ENCODE data around the gene INTS7. TPM values are rescaled to one million over a fixed set of nuclear protein-coding genes. Genes with fewer than 3 reads are reported as not detected.

The INTS7 gene
- total RNA-seq, 1 experiment from 2014 or later: 35.5 TPM

DNA sequence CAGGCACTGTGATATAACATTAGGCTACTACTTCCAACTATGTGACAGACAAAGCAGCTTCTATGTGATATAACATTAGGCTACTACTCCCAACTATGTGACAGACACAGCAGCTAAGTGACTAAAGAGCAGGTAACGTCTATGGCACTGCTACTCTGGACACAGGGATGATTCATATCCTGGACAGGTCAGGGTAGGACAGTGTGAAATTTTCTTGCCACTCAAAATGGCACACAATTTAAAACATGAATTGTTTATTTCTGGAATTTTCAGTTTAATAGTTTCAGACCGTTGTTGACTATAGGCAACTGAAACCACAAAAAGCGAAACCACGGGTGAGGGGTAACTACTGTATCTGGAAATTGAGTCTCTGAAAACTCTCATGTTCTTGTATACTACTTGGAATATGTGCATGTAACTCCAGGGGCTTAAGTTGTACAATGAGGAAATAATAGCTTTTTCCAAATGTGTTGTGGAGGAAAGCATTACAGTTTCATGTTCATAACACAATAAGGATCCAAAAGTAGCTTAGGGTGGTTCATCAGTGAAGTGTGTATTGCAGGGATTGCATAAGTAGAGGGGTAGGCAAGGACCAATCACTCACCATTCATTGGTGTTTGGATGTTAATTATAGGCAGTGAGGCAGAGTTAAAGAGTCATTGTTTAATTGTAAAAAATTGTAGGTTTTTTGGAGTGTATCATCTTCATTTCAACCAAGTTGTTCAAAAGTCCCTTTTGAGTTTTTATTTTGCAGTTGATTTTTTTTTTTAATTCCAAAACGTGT lies 5.5 kb upstream of the INTS7 start:
- TF ChIP-seq REST (IDR thresholded peaks at IDR 0.05; ENCODE audit: insufficient read depth in 1 of 2, low read depth in 2 of 2, low read length in 1 of 2): no peak
- ChIA-PET CTCF (interaction anchor here (0.7 kb wide), 1 partner anchor 47 kb away, joined by 3 read pairs; no protein-coding TSS in a partner anchor), POLR2A (interaction anchor here (0.7 kb wide), 1 partner anchor 10 kb away, joined by 5 read pairs; no protein-coding TSS in a partner anchor)
- Histone ChIP-seq H3K4me1 (ENCODE audit: control insufficient read depth, insufficient read depth, low read length) (peaks cover 35% of the 10 kb centered on the region), H3K27ac (ENCODE audit: low read length) (peak overlapping the region; percentile 48), H3K27me3 (ENCODE audit: control insufficient read depth, insufficient read depth, low read length) (no peaks in the 10 kb centered on the region), H3K9me3 (ENCODE audit: control insufficient read depth, insufficient read depth, low read depth, low read length) (no peaks in the 10 kb centered on the region), H3K4me3 (ENCODE audit: low read depth in 2 of 2, low read length in 2 of 2) (peak overlapping the region; percentile 9 to 46; a peak in 3 of 4 replicates), H3K36me3 (ENCODE audit: control insufficient read depth, insufficient read depth, low read length) (peaks cover 21% of the 10 kb centered on the region)
- no TSS peak for BruUV-seq (replicated peaks)
- in situ Hi-C loops (cut with HindIII; ENCODE audit: low pct_unique_long_range_greater_than_20kb, low sequenced_read_pairs): no loop called here
- DNase-seq (ENCODE audit: low read depth, low spot score) (no peak), ATAC-seq (peak; percentile 78)
- intact Hi-C loops (cut with micrococcal nuclease; ENCODE audit: unreplicated experiment): no loop called here

- CTCF ChIA-PET: no interaction called here
- Histone ChIP-seq H3K4me1 (ENCODE audit: control insufficient read depth, insufficient read depth, low read length) (peaks cover 35% of the 10 kb centered on the region), H3K36me3 (ENCODE audit: control insufficient read depth, insufficient read depth, low read length) (peaks cover 18% of the 10 kb centered on the region), H3K4me3 (ENCODE audit: low read depth in 2 of 2, low read length in 2 of 2) (no peak overlapping the region), H3K9me3 (ENCODE audit: control insufficient read depth, insufficient read depth, low read depth, low read length) (no peaks in the 10 kb centered on the region), H3K27me3 (ENCODE audit: control insufficient read depth, insufficient read depth, low read length) (no peaks in the 10 kb centered on the region), H3K27ac (ENCODE audit: low read length) (peak overlapping the region; percentile 26; the same call in 1 of the 2 replicates)
- in situ Hi-C loops (cut with HindIII; ENCODE audit: low pct_unique_long_range_greater_than_20kb, low sequenced_read_pairs): no loop called here
- no peak for ATAC-seq
- intact Hi-C loops (cut with micrococcal nuclease; ENCODE audit: unreplicated experiment): loop anchor here (10.0 kb wide), 1 partner anchor 355 kb away; no protein-coding TSS in a partner anchor
- TF ChIP-seq SIN3A (IDR thresholded peaks at IDR 0.05; ENCODE audit: borderline replicate concordance, insufficient read depth, low read depth, low read length): no peak
- TF ChIP-seq REST (IDR thresholded peaks at IDR 0.05; ENCODE audit: insufficient read depth in 1 of 2, low read depth in 2 of 2, low read length in 1 of 2): no peak
- DNase-seq (ENCODE audit: low read depth, low spot score): no peak
- POLR2A ChIA-PET: interaction anchor here (0.5 kb wide), 1 partner anchor 818 kb away, joined by 4 read pairs; the partner anchor contains the start of gene FLVCR1
- BruUV-seq (replicated peaks): no TSS peak
These were observed 4.3 kb upstream of the INTS7 start for GRCh38 chr1:212039622-212040021.

GRCh38 chr1:212037900-212038299 lies 2.5 kb upstream of the INTS7 start:
- ChIA-PET POLR2A (no interaction called here), CTCF (no interaction called here)
- intact Hi-C loops (cut with micrococcal nuclease; ENCODE audit: unreplicated experiment) (loop anchor here (10.0 kb wide), 1 partner anchor 353 kb away; no protein-coding TSS in a partner anchor), in situ Hi-C loops (cut with HindIII; ENCODE audit: low pct_unique_long_range_greater_than_20kb, low sequenced_read_pairs) (no loop called here)
- H3K9me3 ChIP-seq (ENCODE audit: control insufficient read depth, insufficient read depth, low read depth, low read length): no peaks in the 10 kb centered on the region
- peaks cover 14% of the 10 kb centered on the region for H3K36me3 ChIP-seq (ENCODE audit: control insufficient read depth, insufficient read depth, low read length)
- DNase-seq (ENCODE audit: low read depth, low spot score): no peak
- ATAC-seq: no peak
- no peaks in the 10 kb centered on the region for H3K27me3 ChIP-seq (ENCODE audit: control insufficient read depth, insufficient read depth, low read length)
- H3K4me3 ChIP-seq (ENCODE audit: low read depth in 2 of 2, low read length in 2 of 2): peak overlapping the region; percentile 86 to 94
- peaks cover 48% of the 10 kb centered on the region for H3K4me1 ChIP-seq (ENCODE audit: control insufficient read depth, insufficient read depth, low read length)
- TF ChIP-seq, protein P1, sequence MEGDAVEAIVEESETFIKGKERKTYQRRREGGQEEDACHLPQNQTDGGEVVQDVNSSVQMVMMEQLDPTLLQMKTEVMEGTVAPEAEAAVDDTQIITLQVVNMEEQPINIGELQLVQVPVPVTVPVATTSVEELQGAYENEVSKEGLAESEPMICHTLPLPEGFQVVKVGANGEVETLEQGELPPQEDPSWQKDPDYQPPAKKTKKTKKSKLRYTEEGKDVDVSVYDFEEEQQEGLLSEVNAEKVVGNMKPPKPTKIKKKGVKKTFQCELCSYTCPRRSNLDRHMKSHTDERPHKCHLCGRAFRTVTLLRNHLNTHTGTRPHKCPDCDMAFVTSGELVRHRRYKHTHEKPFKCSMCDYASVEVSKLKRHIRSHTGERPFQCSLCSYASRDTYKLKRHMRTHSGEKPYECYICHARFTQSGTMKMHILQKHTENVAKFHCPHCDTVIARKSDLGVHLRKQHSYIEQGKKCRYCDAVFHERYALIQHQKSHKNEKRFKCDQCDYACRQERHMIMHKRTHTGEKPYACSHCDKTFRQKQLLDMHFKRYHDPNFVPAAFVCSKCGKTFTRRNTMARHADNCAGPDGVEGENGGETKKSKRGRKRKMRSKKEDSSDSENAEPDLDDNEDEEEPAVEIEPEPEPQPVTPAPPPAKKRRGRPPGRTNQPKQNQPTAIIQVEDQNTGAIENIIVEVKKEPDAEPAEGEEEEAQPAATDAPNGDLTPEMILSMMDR (IDR thresholded peaks at IDR 0.05): no peak
- TF ChIP-seq REST (IDR thresholded peaks at IDR 0.05; ENCODE audit: insufficient read depth in 1 of 2, low read depth in 2 of 2, low read length in 1 of 2) (no peak), TCF7L2 (IDR thresholded peaks at IDR 0.05; ENCODE audit: low read depth, low read length) (no peak), POLR2AphosphoS5 (IDR thresholded peaks at IDR 0.05; ENCODE audit: low read depth, low read length) (no peak), SIN3A (IDR thresholded peaks at IDR 0.05; ENCODE audit: borderline replicate concordance, insufficient read depth, low read depth, low read length) (no peak)
- no TSS peak for BruUV-seq (replicated peaks)
- H3K27ac ChIP-seq (ENCODE audit: low read length): peak overlapping the region; percentile 97
